ENCODE results near the gene IL10RB. TPM values are rescaled to one million over a fixed set of nuclear protein-coding genes. Genes with fewer than 3 reads are reported as not detected.

IL10RB gene
- total and polyA plus RNA-seq, 2 of the 4 experiments (the other 2 are of a cell fraction), result 20.1 to 45.2 TPM

DNA sequence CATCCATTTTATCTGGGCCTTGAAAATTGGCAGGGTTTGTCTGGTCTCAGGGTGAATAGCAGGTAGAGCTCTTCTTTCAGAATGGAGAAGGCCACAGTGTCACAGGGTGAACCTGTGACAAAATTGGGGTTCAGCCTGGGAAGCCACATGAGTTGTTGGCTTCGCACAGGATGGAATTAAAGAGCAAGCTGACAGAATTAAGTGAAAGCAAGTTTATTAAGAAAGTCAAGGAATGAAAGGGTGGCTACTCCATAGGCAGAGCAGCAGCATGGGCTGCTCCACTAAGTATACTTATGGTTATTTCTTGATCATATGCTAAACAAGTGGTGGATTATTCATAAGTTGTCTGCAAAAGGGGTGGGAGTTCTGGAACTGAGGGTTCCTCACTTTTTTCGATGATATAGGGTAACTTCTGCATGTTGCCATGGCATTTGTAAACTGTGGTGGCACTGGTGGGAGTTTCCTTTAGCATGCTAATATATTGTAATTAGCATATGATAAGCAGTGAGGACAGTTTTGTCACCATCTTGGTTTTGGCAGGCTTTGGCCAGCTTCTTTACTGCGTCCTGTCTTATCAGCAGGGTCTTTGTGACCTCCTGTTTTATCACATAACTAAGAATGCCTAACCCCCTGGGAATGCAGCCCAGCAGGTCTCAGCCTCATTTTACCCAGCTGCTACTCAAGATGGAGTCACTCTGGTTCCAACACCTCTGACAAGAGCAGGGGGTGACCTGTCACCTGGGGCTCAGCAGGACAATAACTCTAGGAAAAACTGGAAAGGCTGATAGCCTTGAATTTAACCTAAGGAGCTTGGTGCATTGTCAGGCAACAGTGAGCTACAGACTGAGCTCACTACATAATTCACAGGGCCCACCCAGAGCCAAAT, 31.3 kb upstream of the IL10RB start:
- in situ Hi-C loops (cut with MboI; ENCODE audit: low sequenced_read_pairs) (no loop called here), intact Hi-C loops (cut with micrococcal nuclease) (no loop called here), dilution Hi-C loops (cut with HindIII; ENCODE audit: low sequenced_read_pairs, unreplicated experiment) (no loop called here)
- 60% methylated on average over 1 of the region's 3 CpGs; no CpG with 5 or more reads in 1 of the 2 experiments for WGBS, 2 experiments (ENCODE audit: extremely low coverage in 2 of 2, insufficient read length in 1 of 2)
- no peak overlapping the region for H3K18ac ChIP-seq (ENCODE audit: low read depth, low read length)
- no peak overlapping the region for H4K5ac ChIP-seq (ENCODE audit: low read depth, low read length)
- peaks cover 28 to 58% of the 10 kb centered on the region in 2 experiments for H3K79me1 ChIP-seq (ENCODE audit: low read depth in 1 of 2, low read length in 2 of 2)
- no peak overlapping the region for H2BK120ac ChIP-seq (ENCODE audit: low read depth, low read length)
- H3K27me3 ChIP-seq (ENCODE audit: control insufficient read depth, insufficient read depth, low read length), result no peaks in the 10 kb centered on the region
- H4K20me1 ChIP-seq (ENCODE audit: insufficient read depth, low read length), result peaks cover 19% of the 10 kb centered on the region
- H3K9me1 ChIP-seq (ENCODE audit: insufficient read depth, low read length), result peaks cover 7% of the 10 kb centered on the region; the same call in 1 of the 2 replicates
- POLR2A ChIA-PET (ENCODE audit: unreplicated experiment), result interaction anchor here (0.5 kb wide), 1 partner anchor 7 kb away, joined by 3 read pairs; no protein-coding TSS in a partner anchor
- no peak overlapping the region for H3K56ac ChIP-seq (ENCODE audit: extremely low read depth, insufficient read depth, low read length)
- no peak for DNase-seq
- H2BK15ac ChIP-seq (ENCODE audit: low read depth, low read length), result no peak overlapping the region
- H3K4me3 ChIP-seq (ENCODE audit: insufficient read depth, low read depth, low read length), result no peak overlapping the region
- peaks cover 6% of the 10 kb centered on the region for H3K4me1 ChIP-seq (ENCODE audit: control insufficient read depth, insufficient read depth, low read length)
- no peak overlapping the region for H4K91ac ChIP-seq (ENCODE audit: insufficient read depth, low read depth, low read length)
- H3K36me3 ChIP-seq (ENCODE audit: control insufficient read depth, insufficient read depth, low read length), result no peaks in the 10 kb centered on the region
- no peak overlapping the region for H3K9ac ChIP-seq (ENCODE audit: low read depth, low read length)
- no peaks in the 10 kb centered on the region for H3K9me3 ChIP-seq (ENCODE audit: control insufficient read depth, insufficient read depth, low read length)
- no peak overlapping the region for H3K27ac ChIP-seq (ENCODE audit: insufficient read depth, low read length)
- H2BK5ac ChIP-seq (ENCODE audit: low read depth, low read length, poor library complexity, severe bottlenecking), result no peak overlapping the region
- CTCF ChIA-PET, result no interaction called here
- no peak overlapping the region for H2AK5ac ChIP-seq (ENCODE audit: low read depth, low read length)
- BruUV-seq (replicated peaks), result no TSS peak
- ATAC-seq (ENCODE audit: low read depth), result no peak
- H3K4me2 ChIP-seq (ENCODE audit: low read depth, low read length), result no peak overlapping the region
- no peak overlapping the region for H2AFZ ChIP-seq (replicated peaks; ENCODE audit: low read length, poor library complexity)
- no peak overlapping the region for H3K4ac ChIP-seq (ENCODE audit: low read depth, low read length)
- H2AK9ac ChIP-seq (replicated peaks; ENCODE audit: low read depth, low read length, poor library complexity), result no peak overlapping the region
- no peak overlapping the region for H4K8ac ChIP-seq (ENCODE audit: low read depth in 2 of 2, low read length in 2 of 2)
- H3K23ac ChIP-seq (ENCODE audit: low read depth, low read length), result peak overlapping the region; percentile 29
- H2BK20ac ChIP-seq (ENCODE audit: low read depth, low read length), result no peak overlapping the region
- no peak overlapping the region for H3K14ac ChIP-seq (replicated peaks; ENCODE audit: low read depth, low read length)
- TF ChIP-seq CHD1 (IDR thresholded peaks at IDR 0.05; ENCODE audit: low read depth, low read length), result no peak
- TF ChIP-seq, protein P1, sequence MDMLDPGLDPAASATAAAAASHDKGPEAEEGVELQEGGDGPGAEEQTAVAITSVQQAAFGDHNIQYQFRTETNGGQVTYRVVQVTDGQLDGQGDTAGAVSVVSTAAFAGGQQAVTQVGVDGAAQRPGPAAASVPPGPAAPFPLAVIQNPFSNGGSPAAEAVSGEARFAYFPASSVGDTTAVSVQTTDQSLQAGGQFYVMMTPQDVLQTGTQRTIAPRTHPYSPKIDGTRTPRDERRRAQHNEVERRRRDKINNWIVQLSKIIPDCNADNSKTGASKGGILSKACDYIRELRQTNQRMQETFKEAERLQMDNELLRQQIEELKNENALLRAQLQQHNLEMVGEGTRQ (IDR thresholded peaks at IDR 0.05; ENCODE audit: low read depth, low read length), result no peak
- TF ChIP-seq RCOR1 (IDR thresholded peaks at IDR 0.05; ENCODE audit: insufficient replicate concordance, low read length), result no peak
- TF ChIP-seq CEBPB (IDR thresholded peaks at IDR 0.05; ENCODE audit: low read depth, low read length), result no peak
- no peak for TF ChIP-seq RAD21 (IDR thresholded peaks at IDR 0.05; ENCODE audit: low read length)
- TF ChIP-seq POLR2A (IDR thresholded peaks at IDR 0.05; ENCODE audit: low read depth, low read length), result no peak
- TF ChIP-seq, protein P2, sequence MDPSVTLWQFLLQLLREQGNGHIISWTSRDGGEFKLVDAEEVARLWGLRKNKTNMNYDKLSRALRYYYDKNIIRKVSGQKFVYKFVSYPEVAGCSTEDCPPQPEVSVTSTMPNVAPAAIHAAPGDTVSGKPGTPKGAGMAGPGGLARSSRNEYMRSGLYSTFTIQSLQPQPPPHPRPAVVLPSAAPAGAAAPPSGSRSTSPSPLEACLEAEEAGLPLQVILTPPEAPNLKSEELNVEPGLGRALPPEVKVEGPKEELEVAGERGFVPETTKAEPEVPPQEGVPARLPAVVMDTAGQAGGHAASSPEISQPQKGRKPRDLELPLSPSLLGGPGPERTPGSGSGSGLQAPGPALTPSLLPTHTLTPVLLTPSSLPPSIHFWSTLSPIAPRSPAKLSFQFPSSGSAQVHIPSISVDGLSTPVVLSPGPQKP (IDR thresholded peaks at IDR 0.05; ENCODE audit: borderline replicate concordance, low read depth, low read length), result no peak
- no peak for TF ChIP-seq SMC3 (IDR thresholded peaks at IDR 0.05; ENCODE audit: low read depth, low read length)
- no peak for TF ChIP-seq MAFK (IDR thresholded peaks at IDR 0.05; ENCODE audit: low read depth, low read length)
- no peak for TF ChIP-seq RFX5 (IDR thresholded peaks at IDR 0.05; ENCODE audit: low read depth, low read length)
- TF ChIP-seq, protein P3, sequence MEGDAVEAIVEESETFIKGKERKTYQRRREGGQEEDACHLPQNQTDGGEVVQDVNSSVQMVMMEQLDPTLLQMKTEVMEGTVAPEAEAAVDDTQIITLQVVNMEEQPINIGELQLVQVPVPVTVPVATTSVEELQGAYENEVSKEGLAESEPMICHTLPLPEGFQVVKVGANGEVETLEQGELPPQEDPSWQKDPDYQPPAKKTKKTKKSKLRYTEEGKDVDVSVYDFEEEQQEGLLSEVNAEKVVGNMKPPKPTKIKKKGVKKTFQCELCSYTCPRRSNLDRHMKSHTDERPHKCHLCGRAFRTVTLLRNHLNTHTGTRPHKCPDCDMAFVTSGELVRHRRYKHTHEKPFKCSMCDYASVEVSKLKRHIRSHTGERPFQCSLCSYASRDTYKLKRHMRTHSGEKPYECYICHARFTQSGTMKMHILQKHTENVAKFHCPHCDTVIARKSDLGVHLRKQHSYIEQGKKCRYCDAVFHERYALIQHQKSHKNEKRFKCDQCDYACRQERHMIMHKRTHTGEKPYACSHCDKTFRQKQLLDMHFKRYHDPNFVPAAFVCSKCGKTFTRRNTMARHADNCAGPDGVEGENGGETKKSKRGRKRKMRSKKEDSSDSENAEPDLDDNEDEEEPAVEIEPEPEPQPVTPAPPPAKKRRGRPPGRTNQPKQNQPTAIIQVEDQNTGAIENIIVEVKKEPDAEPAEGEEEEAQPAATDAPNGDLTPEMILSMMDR (conservative IDR thresholded peaks at IDR 0.05; ENCODE audit: low read depth, low read length), result no peak
- no peak for TF ChIP-seq NFE2L2 (IDR thresholded peaks at IDR 0.05; ENCODE audit: low read depth, low read length)
- no peak for TF ChIP-seq MAZ (IDR thresholded peaks at IDR 0.05; ENCODE audit: borderline replicate concordance, low read depth, low read length)
- TF ChIP-seq BHLHE40 (IDR thresholded peaks at IDR 0.05; ENCODE audit: low read depth, low read length), result no peak
- TF ChIP-seq FOS (IDR thresholded peaks at IDR 0.05; ENCODE audit: low read depth, low read length), result no peak

Measured in IMR-90 (cell line).